HG03196 (cell line): Measurements from ENCODE around the gene C17orf75.

Experiments
- ATAC-seq: cut with Tn5 transposase; IDR thresholded peaks from one replicate; pipeline ENCODE4 v1.9.1; 2021; ENCODE audit not compliant: unreplicated experiment

The C17orf75 gene

DNA sequence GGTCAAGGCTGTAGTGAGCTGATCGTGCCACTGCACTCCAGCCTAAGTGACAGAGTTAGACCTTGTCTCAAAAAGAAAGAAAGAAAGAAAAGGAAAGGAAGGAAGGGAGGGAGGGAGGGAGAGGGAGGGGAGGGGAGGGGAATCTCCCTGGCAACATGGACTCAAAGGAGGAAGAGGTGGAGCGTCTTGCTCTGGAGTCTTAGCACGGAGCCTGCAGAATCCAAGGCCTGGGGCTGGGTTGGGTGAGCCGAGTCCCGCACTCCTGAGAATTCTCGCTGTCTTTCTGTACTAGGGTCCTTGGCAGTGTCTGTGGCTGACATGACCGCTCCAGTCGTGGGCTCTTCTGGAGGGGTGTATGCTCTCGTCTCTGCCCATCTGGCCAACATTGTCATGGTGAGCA lies 36.9 kb downstream of the C17orf75 start:
- ATAC-seq: no peak

DNA sequence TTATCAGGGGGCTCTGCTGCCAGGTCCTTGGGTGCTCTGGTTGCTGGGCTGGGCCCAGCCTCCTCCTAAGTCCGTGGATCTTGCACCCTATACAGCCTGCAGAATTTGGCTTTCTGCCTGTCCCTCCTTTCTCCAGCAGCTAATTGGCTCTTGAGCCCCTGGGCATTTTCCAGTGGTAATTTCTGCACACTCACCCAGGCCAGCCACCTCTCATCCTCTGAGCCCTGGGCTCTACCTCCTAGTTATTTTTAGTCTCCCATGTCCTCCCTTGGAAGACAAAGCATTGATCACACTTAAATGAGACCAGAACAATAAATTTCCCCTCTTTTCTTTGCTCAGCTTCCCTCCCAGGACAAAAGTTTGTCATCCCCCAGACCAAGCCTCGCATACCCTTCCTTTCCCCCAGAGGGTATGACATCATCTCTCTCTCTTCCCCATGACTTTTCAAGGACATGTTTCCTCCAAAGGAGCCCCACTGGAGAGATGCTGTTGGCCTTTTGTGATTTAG lies 38.1 kb downstream of the C17orf75 start:
- no peak for ATAC-seq

DNA sequence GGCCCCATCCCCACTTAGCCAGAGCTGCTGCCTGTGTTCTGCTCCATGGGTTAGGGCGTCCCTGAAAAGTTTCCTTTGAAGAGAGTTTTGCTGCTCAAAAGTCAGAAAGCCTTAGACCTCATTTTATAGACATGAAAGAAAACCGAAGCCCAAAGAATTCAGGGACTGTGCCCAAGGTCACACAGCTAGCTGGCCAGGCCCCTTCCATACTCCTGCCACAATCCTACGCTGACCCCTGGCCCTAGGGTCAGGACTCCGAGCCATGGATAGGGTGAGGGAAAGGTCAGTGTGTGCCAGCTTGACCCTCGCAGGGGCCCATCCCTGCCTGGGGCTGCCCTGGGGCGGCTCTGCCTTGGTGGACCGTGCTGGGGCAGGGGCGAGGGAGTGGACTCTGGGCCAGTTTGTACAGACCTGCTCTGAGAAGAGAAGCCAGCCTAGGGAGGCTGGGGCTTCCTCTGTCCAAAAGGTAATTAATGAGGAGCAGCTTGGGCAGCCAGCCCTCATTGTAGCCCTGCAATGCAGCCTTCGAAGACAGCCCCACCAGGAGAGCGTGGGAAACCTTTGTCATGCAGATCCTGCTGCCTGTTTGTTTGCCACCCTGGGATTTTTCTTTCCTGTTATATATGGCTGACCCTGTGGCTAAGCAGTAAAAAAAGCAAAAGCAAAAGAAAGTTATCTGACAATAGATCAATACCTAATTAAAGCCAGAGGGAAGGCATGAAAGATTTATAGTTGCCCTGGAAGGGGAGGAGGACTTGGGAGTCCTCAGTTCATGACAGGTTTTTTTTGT lies 38.9 kb downstream of the C17orf75 start:
- no peak for ATAC-seq

DNA sequence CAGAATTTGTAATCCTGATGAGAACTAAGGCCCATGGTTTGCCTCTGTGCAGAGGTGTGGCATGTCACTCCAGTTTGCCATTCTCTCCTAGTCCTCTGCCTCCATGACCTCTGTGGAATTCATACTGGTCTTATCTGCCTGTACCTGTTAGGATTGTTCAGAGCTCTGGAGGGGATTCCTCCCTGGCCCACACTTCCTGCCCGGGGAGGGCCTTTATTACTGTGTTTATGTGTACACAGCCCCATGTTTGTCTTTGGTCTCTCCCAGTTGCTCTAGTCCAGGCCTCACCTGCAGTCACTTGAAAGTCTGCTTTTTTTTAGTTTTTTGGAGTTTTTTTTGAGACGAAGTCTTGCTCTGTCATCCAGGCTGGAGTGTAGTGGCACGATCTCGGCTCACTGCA lies 39.9 kb downstream of the C17orf75 start:
- no peak for ATAC-seq

DNA sequence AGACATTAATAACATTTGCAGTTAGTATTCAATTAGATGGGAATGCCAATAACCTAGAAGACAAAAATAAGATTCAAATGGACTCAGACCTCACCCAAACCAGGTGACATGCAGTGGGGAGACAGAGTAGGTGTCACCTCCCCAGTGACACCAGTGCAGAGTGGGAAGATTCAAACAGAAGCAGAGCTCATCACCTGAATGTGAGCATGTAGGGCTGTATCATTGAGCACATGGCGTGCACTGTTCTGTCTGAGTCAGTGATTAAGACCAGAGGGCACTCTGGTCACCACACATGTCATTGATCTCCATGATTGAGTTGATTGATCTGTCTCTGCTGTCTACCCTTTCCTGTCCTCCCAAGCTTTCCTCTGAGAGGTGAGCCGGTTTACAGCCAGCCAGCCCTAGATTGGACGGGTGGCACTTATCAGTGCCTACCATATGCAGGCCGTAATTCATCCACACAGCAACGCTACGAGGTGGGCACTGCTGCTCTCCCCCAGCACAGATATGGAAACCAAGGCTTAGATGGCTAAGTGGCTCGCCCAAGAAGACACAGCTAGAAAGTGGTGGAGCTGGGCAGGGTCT lies 42.3 kb downstream of the C17orf75 start:
- no peak for ATAC-seq

DNA sequence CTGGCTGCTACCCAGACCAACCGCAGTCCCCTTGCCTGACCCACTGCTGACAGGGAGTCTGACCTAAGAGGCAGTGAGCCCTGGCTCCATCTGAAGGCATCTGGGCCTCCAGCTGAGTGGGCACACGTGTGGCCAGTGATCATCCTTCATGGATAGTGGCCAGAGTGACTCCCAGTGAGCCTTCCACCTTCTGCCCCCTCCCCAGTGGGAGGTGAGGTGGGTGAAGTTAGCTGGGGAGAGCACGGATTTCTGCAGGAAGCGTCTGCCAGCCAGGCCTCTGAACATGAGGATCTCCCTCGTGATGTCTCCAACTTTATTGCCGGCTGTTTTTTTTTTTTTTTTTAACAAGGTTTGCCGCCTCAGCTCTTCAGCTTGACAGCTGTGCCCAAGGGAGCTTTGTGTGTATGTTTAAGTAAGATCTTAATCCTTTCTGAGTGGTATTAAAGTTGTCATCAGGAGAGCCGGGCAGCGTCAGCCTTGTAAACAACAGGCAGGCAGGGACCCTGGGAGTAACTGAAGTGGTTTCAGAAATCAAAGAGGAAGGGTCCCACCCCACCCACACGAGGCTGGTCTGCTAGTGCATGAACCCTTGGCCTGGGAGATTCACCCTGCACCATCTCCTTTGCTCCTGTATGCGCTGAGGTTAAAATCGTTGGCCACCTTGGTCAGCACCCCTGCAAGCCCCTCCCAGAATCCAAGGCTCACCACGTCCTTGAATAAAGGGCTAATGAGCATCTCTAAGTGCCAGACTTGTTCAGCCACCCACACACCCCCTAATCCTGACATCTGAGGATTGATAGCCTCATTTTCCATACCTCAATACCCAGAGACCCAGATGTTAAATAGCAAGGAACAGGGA lies 43.0 kb downstream of the C17orf75 start:
- no peak for ATAC-seq

DNA sequence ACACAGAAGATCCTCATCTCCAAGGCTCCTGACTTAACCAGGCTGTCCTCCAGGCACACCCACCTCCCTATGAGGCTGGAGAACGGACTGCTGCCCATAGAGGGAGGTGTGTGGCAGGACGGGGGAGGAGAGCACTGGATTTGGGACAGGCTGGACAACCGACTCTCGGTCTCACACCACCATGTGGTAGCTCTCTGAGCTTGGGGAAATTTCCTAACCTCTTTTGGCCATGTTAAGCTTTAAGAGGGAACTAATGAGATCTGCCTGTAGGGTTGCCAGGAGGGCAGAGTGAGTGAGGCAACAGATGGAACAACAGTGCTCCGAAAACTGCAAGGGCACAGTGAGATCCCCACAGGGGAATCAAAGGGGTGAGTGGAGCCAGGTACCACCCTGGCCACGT lies 43.7 kb downstream of the C17orf75 start:
- ATAC-seq: no peak

DNA sequence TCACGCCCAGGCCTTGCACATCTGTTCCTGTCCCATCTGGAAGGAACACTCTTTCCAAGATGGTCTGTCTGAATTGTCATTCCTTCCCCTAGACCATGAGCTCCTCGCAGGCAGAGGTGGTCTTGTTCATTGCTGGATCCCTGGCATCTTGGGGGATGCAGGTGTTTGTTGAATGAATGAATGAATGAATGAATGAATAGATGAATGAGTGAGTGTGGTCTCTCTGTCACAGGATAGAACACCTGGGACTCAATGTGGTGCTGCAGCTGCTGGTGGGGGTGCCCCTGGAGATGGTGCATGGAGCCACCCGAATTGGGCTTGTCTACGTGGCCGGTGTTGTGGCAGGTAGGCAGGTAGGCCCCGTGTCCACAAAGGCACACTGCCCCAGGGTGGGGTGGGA lies 44.1 kb downstream of the C17orf75 start:
- ATAC-seq: no peak

DNA sequence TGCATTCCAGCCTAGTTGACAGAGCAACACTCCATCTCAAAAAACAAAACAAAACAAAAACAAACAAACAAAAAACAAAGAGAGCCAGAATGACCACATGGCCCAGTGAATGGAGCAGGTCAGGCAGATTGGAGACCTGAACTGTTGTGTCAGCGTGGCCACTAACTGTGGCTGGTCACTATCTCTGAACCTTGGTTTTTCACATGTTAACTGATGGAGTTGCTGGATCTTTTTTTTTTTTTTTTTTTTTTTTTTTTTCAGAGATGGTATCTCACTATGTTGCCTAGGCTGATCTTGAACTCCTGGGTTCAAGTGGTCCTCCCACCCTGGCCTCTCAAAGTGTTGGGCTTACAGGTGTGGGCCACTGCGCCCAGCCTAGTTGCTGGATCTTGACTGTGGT lies 44.5 kb downstream of the C17orf75 start:
- no peak for ATAC-seq

DNA sequence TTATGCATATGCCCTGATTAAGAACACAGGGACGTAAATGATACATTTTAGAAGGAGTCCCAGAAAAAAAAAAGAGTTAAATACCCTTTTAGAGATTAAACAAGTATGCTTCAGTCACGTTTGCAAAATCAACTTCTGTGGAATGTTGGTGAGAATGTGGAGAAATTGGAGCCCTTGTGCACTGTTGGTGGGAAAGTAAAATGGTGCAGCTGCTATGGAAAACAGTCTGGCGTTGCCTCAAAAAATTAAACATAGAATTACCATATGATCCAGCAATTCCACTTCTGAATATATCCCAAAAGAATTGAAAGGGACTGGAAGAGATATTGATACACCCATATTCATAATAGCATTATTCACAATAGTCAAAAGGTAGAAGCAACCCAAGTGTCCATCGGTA lies 49.9 kb downstream of the C17orf75 start:
- no peak for ATAC-seq

DNA sequence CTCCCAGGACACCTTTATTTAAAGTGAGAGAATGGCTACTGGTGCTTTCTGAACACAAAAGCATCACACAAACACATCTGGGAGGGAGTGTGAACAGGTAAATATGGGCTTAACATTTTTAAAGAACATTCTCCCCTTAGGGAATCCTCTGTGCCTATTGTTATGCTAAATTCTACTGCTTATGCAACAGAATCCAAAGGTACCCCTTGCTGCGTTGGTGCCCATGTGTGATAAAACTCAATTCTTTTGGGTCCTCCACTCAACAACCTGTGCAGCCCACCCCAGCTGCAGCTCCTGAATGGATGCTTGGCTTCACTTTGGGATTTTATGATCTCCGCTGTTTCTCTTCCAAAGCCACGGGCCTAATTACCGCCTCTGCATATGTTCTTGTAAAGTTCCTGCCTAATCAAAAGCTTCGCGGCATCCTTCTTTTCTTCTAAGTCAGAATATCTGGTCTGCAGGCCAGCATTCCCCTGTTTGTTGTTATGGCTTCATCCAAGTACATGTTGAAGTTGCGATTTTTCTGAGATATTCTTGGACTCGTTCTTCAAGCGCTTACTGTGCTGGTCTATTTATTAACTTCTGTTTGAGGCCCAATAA lies 52.4 kb downstream of the C17orf75 start:
- ATAC-seq: no peak

DNA sequence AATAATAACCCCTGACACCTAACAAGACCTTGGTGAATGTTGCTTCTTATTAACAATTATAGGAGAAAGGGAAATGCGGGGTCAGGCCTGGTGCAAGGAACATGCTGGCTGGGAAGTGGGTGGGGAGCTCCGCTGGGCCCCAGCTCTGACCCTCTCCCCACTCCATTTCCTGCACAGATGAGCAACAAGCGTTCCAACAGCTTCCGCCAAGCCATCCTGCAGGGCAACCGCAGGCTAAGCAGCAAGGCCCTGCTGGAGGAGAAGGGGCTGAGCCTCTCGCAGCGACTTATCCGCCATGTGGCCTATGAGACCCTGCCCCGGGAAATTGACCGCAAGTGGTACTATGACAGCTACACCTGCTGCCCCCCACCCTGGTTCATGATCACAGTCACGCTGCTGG lies 53.4 kb downstream of the C17orf75 start:
- ATAC-seq: no peak

DNA sequence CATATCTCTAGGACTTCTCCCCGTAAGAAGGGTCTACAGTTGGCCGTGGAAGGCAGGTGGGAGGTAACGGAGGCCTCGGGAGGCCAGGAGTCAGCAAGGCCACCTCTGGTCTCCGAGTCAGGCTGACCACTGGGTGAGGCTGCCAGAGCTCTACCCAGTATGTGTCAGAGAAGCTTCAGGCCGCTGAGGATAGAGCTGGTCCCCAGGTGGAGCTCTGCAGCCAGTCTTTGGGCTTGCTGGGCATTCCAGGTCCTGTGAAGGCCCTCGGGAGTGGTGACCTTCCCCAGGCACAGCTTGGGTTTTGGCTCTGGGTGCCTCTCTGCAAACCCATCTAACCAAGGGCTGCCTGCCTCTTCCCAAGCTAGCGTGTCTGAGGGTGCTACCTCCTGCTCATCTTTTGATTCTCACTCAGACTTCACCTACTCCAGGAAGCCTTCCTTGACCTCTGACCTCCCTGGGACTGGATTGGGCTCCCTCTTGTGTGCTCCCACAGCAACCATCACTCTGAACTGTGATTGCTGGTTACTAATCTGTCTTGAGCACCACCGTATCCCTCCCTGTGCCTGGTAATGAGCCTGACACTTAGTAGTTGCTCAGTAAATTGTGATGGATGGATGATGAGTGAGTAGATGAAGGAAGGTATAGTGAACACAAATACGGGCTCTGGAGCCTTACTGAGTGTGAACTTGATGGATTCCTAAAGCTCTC lies 54.0 kb downstream of the C17orf75 start:
- ATAC-seq: no peak

DNA sequence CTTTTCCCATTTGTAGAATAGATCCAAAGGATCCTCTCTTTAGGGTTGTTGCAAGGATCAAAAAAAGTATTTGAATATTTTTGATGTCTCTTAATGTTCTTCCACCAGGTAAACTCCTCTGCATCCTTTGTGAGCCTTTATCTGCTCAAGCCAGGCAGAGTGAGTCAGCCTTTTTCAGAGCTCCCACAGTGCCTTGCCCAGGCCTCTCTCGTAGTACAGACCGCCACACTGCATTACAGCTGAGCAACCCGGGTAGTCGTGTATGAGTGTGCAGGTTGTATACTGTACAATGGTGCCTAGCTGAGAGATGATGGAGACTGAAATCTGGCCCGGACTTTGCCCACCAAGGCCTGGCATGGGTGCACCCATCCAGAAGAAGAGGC lies 55.5 kb downstream of the C17orf75 start:
- ATAC-seq: no peak

DNA sequence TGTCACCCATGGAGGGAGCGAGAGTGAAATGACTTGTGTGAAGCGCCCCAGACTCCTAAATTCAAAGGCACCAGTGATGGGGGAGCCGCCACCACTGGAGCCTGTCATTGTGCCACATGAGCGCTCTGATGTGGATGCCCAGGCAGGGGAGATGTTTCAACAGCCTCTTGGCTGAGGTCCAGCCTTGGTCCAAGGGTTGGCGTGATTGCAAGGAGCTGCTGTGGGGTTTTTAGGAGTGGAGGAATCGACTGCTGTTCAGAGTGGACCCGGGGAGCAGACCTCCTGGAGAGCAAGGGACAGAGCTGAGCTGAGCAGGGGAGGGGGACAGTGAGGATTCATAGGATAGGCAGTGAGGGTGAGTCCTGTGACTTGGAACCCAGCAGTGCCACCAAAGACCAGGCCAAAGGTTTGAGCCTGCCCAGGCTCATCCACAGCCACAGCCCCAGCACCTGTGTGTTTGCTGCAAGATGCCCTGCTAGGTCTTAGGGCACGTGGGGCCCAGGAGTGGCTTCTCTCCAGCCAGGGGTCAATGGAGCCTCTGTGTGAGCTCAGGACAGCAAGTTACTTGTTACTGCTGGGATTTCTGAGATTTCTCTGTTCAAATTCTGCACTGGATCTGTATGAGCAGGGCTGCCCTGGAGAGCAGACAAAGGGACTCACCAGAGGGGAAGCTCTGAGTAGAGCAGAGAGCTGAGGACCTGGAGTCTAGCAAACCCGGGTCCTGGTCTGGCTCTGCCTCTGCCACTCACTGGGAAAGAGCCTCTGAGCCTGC lies 56.0 kb downstream of the C17orf75 start:
- ATAC-seq: no peak

DNA sequence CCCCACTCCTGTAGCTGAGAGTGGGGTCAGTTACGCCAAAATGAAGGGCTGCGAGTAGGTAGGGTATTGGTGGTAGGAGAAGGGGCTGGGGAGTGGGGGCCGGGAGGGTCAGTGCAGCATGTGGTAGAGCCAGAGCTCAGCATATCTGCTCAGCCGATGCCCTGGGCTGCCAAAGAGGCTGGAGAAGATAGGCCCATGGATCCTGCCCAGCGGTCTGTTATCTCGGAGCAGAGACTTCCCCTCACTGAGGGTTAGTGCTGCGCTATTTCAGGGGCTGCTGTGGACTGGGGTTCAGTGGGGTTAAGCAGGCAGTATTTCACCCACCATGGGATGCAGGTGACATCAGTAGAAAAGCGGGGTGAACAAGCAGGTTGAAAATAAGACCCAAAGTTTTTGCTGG lies 56.7 kb downstream of the C17orf75 start:
- no peak for ATAC-seq

DNA sequence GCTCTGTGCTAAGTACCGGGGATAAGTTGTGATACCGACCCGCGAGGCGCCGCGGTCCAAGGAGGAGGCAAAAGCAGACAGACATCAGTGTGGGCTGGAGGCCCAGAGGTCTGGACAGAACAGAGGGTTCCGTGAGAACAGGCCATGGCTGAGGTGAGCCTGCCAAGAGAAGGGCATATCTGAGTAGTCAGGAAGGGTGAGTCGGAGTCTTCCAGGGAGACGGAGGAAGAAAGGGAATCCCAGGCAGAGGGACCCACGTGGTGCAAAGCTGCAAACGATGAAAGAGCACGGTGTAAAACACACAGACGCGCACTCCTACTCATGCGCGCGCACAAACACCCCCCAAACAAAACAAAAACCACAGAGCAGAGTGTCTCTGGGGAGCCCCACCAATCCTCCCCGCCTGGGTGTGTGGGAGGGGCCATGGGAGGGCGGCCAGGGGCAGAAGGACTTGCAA lies 58.2 kb downstream of the C17orf75 start:
- ATAC-seq: no peak

DNA sequence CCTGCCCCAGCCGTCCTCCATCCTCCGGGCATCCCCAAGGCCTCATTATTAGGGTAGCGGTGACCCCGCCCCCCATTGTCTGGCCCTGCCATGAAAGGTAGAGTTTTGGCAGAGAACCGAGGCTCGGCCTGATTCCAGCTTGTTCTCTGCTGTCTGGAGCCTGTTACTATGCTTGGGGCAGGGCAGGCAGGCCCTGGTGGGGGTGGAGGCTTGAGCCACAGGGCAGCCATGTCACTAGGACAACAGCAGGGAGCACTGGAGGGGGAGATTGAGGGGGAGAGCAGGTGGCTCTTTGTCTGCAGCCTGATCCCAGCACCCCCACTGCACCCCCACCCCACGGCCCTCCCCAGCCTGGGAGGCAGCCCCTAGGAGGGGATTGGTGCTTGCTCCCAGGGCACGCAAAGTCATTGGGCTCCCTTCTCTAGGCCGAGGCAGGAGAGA lies 60.9 kb downstream of the C17orf75 start:
- no peak for ATAC-seq

DNA sequence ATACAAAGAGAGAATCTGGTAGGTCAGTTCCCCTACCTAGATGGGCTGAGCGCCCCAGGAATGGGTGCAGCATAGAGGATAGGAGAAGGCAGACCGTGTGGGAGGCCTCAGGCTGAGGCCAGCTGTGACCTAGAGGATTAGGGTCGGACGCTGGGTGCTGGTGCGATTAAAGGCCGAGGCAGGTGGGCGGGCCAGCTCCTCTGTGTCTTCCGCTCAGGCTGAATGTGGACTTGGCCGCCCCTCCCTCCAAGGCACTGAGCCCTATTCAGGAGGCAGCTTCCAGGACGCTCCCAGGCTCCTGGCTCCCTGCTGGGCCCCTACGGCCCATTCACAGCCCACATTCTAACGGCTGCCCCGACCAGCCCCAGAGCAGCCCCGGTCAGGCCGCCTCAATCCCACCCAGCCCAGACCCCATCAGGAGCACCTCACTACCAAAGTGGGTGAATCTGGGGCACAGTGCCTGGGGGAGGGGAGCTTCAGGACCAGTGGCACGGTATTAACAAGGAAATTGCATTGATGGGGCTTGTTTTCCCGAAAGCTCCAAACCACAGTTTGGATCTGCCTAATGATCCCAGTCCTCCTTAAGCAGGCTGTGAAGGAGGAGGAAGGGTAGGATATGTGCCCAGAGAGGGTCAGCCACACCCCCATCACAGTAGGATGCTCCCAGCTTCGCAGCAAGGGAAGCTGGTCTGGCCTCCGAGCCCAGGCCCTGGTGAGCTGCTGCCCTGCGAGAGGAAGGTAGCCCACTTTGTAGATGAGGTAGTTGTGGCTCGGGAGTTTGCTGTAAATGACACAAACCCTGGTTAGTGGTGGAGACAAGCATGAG lies 61.9 kb downstream of the C17orf75 start:
- ATAC-seq: no peak
